ENCODE results near the gene TBC1D5.
"Not testable (repeated sequence)": the region's sequence is repeated elsewhere in the genome, so short reads cannot be mapped to it uniquely, and the experiment has no call there.

GRCh38 chr3:17695665-17696064 lies 46.8 kb downstream of the TBC1D5 start:
- TF ChIP-seq, protein P1, sequence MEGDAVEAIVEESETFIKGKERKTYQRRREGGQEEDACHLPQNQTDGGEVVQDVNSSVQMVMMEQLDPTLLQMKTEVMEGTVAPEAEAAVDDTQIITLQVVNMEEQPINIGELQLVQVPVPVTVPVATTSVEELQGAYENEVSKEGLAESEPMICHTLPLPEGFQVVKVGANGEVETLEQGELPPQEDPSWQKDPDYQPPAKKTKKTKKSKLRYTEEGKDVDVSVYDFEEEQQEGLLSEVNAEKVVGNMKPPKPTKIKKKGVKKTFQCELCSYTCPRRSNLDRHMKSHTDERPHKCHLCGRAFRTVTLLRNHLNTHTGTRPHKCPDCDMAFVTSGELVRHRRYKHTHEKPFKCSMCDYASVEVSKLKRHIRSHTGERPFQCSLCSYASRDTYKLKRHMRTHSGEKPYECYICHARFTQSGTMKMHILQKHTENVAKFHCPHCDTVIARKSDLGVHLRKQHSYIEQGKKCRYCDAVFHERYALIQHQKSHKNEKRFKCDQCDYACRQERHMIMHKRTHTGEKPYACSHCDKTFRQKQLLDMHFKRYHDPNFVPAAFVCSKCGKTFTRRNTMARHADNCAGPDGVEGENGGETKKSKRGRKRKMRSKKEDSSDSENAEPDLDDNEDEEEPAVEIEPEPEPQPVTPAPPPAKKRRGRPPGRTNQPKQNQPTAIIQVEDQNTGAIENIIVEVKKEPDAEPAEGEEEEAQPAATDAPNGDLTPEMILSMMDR (IDR thresholded peaks at IDR 0.05), result not testable (repeated sequence)
- TF ChIP-seq RFX5 (IDR thresholded peaks at IDR 0.05); FOSL2 (IDR thresholded peaks at IDR 0.05); FOSL2 (CRISPR knock-in tag; IDR thresholded peaks at IDR 0.05); POLR2A (IDR thresholded peaks at IDR 0.05; ENCODE audit: low read length); MYC (IDR thresholded peaks at IDR 0.05; ENCODE audit: borderline replicate concordance, low read length); ELK1 (IDR thresholded peaks at IDR 0.05; ENCODE audit: low read depth, low read length); RNF2 (IDR thresholded peaks at IDR 0.05; ENCODE audit: borderline replicate concordance, low read depth); PHF8 (IDR thresholded peaks at IDR 0.05; ENCODE audit: borderline replicate concordance, low read depth); POLR2AphosphoS2 (conservative IDR thresholded peaks at IDR 0.05; ENCODE audit: low read length); HOXB5 (CRISPR knock-in tag; IDR thresholded peaks at IDR 0.05): not testable (repeated sequence)
- TF ChIP-seq, protein P2, sequence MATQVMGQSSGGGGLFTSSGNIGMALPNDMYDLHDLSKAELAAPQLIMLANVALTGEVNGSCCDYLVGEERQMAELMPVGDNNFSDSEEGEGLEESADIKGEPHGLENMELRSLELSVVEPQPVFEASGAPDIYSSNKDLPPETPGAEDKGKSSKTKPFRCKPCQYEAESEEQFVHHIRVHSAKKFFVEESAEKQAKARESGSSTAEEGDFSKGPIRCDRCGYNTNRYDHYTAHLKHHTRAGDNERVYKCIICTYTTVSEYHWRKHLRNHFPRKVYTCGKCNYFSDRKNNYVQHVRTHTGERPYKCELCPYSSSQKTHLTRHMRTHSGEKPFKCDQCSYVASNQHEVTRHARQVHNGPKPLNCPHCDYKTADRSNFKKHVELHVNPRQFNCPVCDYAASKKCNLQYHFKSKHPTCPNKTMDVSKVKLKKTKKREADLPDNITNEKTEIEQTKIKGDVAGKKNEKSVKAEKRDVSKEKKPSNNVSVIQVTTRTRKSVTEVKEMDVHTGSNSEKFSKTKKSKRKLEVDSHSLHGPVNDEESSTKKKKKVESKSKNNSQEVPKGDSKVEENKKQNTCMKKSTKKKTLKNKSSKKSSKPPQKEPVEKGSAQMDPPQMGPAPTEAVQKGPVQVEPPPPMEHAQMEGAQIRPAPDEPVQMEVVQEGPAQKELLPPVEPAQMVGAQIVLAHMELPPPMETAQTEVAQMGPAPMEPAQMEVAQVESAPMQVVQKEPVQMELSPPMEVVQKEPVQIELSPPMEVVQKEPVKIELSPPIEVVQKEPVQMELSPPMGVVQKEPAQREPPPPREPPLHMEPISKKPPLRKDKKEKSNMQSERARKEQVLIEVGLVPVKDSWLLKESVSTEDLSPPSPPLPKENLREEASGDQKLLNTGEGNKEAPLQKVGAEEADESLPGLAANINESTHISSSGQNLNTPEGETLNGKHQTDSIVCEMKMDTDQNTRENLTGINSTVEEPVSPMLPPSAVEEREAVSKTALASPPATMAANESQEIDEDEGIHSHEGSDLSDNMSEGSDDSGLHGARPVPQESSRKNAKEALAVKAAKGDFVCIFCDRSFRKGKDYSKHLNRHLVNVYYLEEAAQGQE (IDR thresholded peaks at IDR 0.05), result not testable (repeated sequence)

Data from A549 (cell line).